GM13977 (cell line): Measurements from ENCODE around the gene GATAD2B.

Experiments
- DNase-seq: peaks from one replicate; pipeline ENCODE4 v3.0.0; 2012; ENCODE audit warnings: low spot score
- CTCF ChIP-seq: IDR thresholded peaks from 2 replicates; pipeline ENCODE4 v1.5.1; 2012; ENCODE audit warnings: mild to moderate bottlenecking, control low read depth; ENCODE audit not compliant: insufficient read depth; ENCODE audit errors: extremely low read depth, missing control alignments
- in situ Hi-C: fragments of 300-500 bp; cut with MboI; formaldehyde crosslinking; loops from one replicate; pipeline ENCODE4 v1.12.0; 2022; ENCODE audit warnings: low sequenced_read_pairs, low pct_unique_long_range_greater_than_20kb, mixed read lengths, inconsistent platforms; ENCODE audit not compliant: unreplicated experiment

GATAD2B gene

GRCh38 chr1:153963850-153964331 is 41.1 kb upstream of the GATAD2B start:
- TF ChIP-seq CTCF = no peak
- DNase-seq = no peak
- in situ Hi-C loops = no loop called here

GRCh38 chr1:153963030-153963849 is 40.5 kb upstream of the GATAD2B start, which contains the start of gene SLC39A1:
TSS of gene SLC39A1 (minus strand) at chr1:153963537. CDS start at chr1:153962715, 822 bp downstream.
- DNase-seq = peak; percentile 90
- no peak for TF ChIP-seq CTCF
- in situ Hi-C loops = no loop called here

- peak; percentile 18 for TF ChIP-seq CTCF
- in situ Hi-C loops = no loop called here
- DNase-seq = no peak
Observed at GRCh38 chr1:153962088-153963029, 39.6 kb upstream of the GATAD2B start.

GRCh38 chr1:153961421-153961820 is 38.6 kb upstream of the GATAD2B start:
- no peak for TF ChIP-seq CTCF
- in situ Hi-C loops = no loop called here
- DNase-seq = no peak

GRCh38 chr1:153960206-153960605 is 37.4 kb upstream of the GATAD2B start:
- no peak for TF ChIP-seq CTCF
- in situ Hi-C loops = no loop called here
- DNase-seq = no peak

- TF ChIP-seq CTCF = no peak
- DNase-seq = no peak
- in situ Hi-C loops = no loop called here
Observed at GRCh38 chr1:153959454-153959853, 36.7 kb upstream of the GATAD2B start.
